MCF 10A (cell line): ENCODE data around the gene DSCAML1. TPM values are rescaled to one million over a fixed set of nuclear protein-coding genes. Genes with fewer than 3 reads are reported as not detected.

Experiments used
- BruUV-seq: library from RNA; stranded (reverse); fragments of 400-500 nt; replicated peaks from 2 replicates; lab custom pipeline; 2021; lab: Mats Ljungman, UMichigan
- CTCF ChIA-PET: fragments of 300-600 bp; sonication (Branson Sonifier 250); formaldehyde crosslinking; extraction: SDS; loops from one replicate; lab custom pipeline; 2021; ENCODE audit warnings: antibody characterized with exemption, inconsistent platforms; lab: Yijun Ruan, JAX
- POLR2A ChIA-PET: fragments of 300-600, 350-650 bp; sonication (Branson Sonifier 250); formaldehyde crosslinking; extraction: SDS; loops from one replicate; lab custom pipeline; 2020; ENCODE audit warnings: antibody characterized with exemption, inconsistent platforms; lab: Yijun Ruan, JAX
- DNase-seq: peaks from one replicate; pipeline ENCODE4 v3.0.0-alpha.2; 2018; ENCODE audit not compliant: unreplicated experiment
- H3K27ac Mint-ChIP-seq: one replicate; pipeline ENCODE4 v1.8.0; 2022; ENCODE audit warnings: mild to moderate bottlenecking, low read depth, mixed read lengths; ENCODE audit not compliant: unreplicated experiment
- H3K27me3 Mint-ChIP-seq: one replicate; pipeline ENCODE4 v1.8.0; 2022; ENCODE audit warnings: mixed read lengths; ENCODE audit not compliant: insufficient read depth, unreplicated experiment
- H3K36me3 Mint-ChIP-seq: one replicate; pipeline ENCODE4 v1.8.0; 2022; ENCODE audit warnings: mild to moderate bottlenecking, moderate library complexity, mixed read lengths; ENCODE audit not compliant: insufficient read depth, unreplicated experiment
- H3K4me1 Mint-ChIP-seq: one replicate; pipeline ENCODE4 v1.8.0; 2022; ENCODE audit warnings: mixed read lengths; ENCODE audit not compliant: insufficient read depth, unreplicated experiment
- H3K4me3 Mint-ChIP-seq: one replicate; pipeline ENCODE4 v1.8.0; 2022; ENCODE audit warnings: mild to moderate bottlenecking, moderate library complexity, mixed read lengths; ENCODE audit not compliant: unreplicated experiment
- H3K9me3 Mint-ChIP-seq: one replicate; pipeline ENCODE4 v1.8.0; 2022; ENCODE audit warnings: mixed read lengths; ENCODE audit not compliant: unreplicated experiment
- intact Hi-C: fragments of 100-400 bp; cut with micrococcal nuclease; formaldehyde crosslinking; loops from 2 replicates; pipeline ENCODE4 v1.14.1; 2022
- total RNA-seq: library from RNA; stranded (reverse); gene quantifications from 2 replicates; pipeline ENCODE4 v1.2.3, GENCODE V29; 2022
- TF ChIP-seq, protein P1 (sequence below): fragments of 200-600 bp; IDR thresholded peaks from one replicate; pipeline ENCODE4 v1.8.0; 2022; ENCODE audit warnings: antibody characterized with exemption, mild to moderate bottlenecking; ENCODE audit not compliant: unreplicated experiment

Gene DSCAML1
- total RNA-seq, 1 experiment from 2014 or later: not detected

DNA sequence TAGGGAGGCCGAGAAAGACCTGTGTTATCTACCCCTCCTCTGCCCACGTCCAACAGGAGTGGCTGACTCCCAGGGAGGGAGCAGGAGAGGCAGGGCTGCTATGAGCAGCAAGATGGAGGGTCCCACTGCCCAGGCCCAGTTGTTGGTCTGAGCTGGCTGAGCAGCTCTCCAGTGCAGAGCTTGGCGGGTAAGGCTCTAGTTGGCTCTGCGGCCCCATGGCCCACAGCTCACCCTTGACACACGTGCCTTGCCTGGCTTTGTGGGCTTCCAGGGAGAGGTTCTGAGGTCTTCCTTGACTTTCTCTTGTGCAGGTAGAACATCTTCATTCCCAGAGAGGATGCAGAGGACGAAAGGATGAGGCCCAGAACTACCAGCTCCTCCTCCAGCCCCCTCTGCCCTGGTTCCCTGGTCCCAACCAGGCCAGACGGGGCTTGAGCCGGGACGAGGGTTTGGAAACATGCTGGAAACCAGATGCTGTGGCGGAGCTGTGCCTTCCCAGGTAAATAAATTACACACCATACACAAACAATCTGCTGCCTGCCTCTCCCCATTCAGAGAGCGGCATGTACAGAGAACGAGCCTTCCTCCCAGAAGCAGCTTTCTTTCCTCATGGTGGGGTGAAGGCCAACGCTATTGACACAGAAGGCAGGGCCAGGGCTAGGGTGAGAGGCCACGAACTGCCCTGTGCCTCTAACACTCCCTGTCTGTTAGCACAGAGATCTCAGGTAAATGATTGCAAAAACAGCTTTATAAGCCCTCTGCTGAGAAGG lies 48.1 kb downstream of the DSCAML1 start:
- TF ChIP-seq, protein P1, sequence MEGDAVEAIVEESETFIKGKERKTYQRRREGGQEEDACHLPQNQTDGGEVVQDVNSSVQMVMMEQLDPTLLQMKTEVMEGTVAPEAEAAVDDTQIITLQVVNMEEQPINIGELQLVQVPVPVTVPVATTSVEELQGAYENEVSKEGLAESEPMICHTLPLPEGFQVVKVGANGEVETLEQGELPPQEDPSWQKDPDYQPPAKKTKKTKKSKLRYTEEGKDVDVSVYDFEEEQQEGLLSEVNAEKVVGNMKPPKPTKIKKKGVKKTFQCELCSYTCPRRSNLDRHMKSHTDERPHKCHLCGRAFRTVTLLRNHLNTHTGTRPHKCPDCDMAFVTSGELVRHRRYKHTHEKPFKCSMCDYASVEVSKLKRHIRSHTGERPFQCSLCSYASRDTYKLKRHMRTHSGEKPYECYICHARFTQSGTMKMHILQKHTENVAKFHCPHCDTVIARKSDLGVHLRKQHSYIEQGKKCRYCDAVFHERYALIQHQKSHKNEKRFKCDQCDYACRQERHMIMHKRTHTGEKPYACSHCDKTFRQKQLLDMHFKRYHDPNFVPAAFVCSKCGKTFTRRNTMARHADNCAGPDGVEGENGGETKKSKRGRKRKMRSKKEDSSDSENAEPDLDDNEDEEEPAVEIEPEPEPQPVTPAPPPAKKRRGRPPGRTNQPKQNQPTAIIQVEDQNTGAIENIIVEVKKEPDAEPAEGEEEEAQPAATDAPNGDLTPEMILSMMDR: no peak
- no peaks in the 10 kb centered on the region for H3K9me3 Mint-ChIP-seq
- H3K27ac Mint-ChIP-seq: no peak overlapping the region
- intact Hi-C loops: no loop called here
- H3K36me3 Mint-ChIP-seq: no peaks in the 10 kb centered on the region
- no peak overlapping the region for H3K4me3 Mint-ChIP-seq
- no peak for DNase-seq
- BruUV-seq: no TSS peak
- peaks cover 30% of the 10 kb centered on the region for H3K27me3 Mint-ChIP-seq
- ChIA-PET POLR2A (no interaction called here), CTCF (interaction anchor here (0.6 kb wide), 1 partner anchor 324 kb away, joined by 4 read pairs; no protein-coding TSS in a partner anchor)
- H3K4me1 Mint-ChIP-seq: no peaks in the 10 kb centered on the region

DNA sequence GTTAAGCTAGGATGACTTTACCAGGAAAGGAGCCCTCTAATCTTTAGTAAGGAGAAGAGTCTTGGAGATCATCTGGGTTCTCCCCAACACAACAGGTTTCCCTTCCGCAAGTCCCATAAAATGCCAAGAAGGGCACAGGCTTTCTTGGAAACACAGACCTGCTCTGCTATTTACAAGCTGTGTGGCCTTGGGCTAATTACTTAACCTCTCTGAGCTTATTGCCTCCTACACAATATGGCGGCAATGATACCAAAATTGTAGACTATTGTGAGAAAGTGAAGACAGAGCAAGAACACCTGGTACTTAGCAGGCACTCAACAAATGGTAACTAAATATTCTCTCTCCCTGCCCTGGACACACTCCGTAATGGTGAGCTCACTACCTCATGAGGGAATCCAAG lies 49.1 kb downstream of the DSCAML1 start:
- POLR2A ChIA-PET: no interaction called here
- Mint-ChIP-seq H3K36me3 (no peaks in the 10 kb centered on the region), H3K27me3 (peaks cover 23% of the 10 kb centered on the region), H3K4me1 (no peaks in the 10 kb centered on the region), H3K4me3 (no peak overlapping the region), H3K27ac (no peak overlapping the region), H3K9me3 (no peaks in the 10 kb centered on the region)
- intact Hi-C loops: no loop called here
- no TSS peak for BruUV-seq
- CTCF ChIA-PET: no interaction called here
- TF ChIP-seq, protein P1: no peak
- no peak for DNase-seq

DNA sequence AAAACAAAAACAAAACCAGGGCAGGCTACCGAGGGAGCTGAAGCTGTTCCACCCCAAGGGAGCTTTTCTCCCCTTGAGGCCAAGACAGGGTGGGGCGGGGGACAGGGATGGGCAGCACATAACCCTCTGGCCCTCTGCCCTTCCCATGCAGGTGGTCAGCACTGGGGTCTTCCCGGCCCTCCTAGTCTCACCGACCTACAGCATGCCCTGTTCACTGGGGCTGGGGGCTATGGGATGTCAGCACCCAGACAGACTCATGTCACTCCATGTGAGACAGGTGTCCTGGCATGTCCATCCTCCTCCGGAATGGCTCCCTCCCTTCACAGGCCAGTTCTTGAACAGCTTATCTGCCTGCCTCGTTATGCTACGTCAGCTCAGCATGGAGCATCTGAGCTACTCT lies 51.7 kb downstream of the DSCAML1 start:
- TF ChIP-seq, protein P1: no peak
- no TSS peak for BruUV-seq
- no peak for DNase-seq
- no peaks in the 10 kb centered on the region for H3K9me3 Mint-ChIP-seq
- H3K4me1 Mint-ChIP-seq: no peaks in the 10 kb centered on the region
- intact Hi-C loops: no loop called here
- H3K27me3 Mint-ChIP-seq: peaks cover 24% of the 10 kb centered on the region
- POLR2A ChIA-PET: no interaction called here
- CTCF ChIA-PET: interaction anchor here (1.2 kb wide), 1 partner anchor 13 kb away, joined by 3 read pairs; no protein-coding TSS in a partner anchor
- no peaks in the 10 kb centered on the region for H3K36me3 Mint-ChIP-seq
- no peak overlapping the region for H3K4me3 Mint-ChIP-seq
- no peak overlapping the region for H3K27ac Mint-ChIP-seq

DNA sequence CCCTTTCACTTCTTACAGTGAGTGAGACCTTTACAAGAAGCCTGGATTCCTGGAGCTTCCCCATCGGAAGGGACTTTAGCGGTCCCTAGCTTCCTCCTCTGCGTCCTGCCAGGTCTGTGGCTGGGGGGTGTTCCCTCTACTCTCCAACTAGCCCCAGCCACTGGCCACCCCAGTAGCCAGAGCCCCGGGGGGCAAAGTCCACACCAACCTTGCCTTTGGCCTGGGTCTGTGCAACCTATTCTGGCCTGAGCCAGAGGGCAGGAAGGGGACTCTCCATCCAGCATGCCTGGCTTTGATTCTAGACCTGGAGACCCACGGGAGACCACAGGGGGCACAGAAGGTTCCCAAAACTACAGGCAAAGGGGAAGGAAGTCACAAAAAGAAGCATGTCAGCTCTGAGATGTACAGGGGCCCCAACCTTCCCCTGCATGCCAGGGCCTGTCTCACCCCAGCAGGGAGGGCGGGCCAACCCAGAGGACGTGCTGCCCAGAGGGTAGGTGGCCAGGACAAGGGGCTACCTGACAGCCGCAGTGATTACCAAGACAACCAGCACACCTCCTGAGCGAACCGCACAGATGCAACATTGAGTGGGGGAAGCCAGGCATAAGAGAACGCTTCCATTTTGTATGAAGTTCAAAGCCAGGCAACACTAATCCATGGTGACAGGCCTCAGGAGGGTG lies 52.4 kb downstream of the DSCAML1 start:
- DNase-seq: no peak
- TF ChIP-seq, protein P1: no peak
- Mint-ChIP-seq H3K27me3 (peaks cover 31% of the 10 kb centered on the region), H3K27ac (no peak overlapping the region), H3K36me3 (no peaks in the 10 kb centered on the region), H3K9me3 (no peaks in the 10 kb centered on the region), H3K4me3 (no peak overlapping the region), H3K4me1 (no peaks in the 10 kb centered on the region)
- ChIA-PET CTCF (no interaction called here), POLR2A (interaction anchor here (1.1 kb wide), 1 partner anchor 137 kb away, joined by 4 read pairs; no protein-coding TSS in a partner anchor)
- intact Hi-C loops: no loop called here
- BruUV-seq: no TSS peak
